Liver (tissue), 9 donors: ENCODE measurements around the gene JCAD. TPM values are rescaled to one million over a fixed set of nuclear protein-coding genes. Genes with fewer than 3 reads are reported as not detected.

Source experiments
- DNase-seq: peaks from one replicate; pipeline ENCODE4 v3.0.0-alpha.2; 2017; ENCODE audit warnings: low spot score
- H3K27ac ChIP-seq, 2 donors: one replicate each; pipeline ENCODE4 v1.7.0; 2013; ENCODE audit warnings: inconsistent platforms in 2 of 2, low read length in 2 of 2, control low read depth in 1 of 2, low read depth in 1 of 2, mild to moderate bottlenecking in 1 of 2
- H3K27me3 ChIP-seq, 4 donors: one replicate each; pipeline versions ENCODE4 v1.6.1 to v1.7.0; 2013; ENCODE audit warnings: low read length in 3 of 4, inconsistent platforms in 1 of 4, mild to moderate bottlenecking in 1 of 4, moderate library complexity in 1 of 4; ENCODE audit not compliant: control insufficient read depth in 4 of 4, insufficient read depth in 4 of 4
- H3K36me3 ChIP-seq, 4 donors: one replicate each; pipeline versions ENCODE4 v1.6.1 to v1.7.0; 2013; ENCODE audit warnings: low read length in 3 of 4, mild to moderate bottlenecking in 3 of 4, low read depth in 1 of 4, moderate library complexity in 1 of 4; ENCODE audit not compliant: control insufficient read depth in 4 of 4, insufficient read depth in 3 of 4
- H3K4me1 ChIP-seq, 4 donors: one replicate each; pipeline versions ENCODE4 v1.6.1 to v1.7.0; 2013; ENCODE audit warnings: low read length in 3 of 4, mild to moderate bottlenecking in 3 of 4, moderate library complexity in 1 of 4; ENCODE audit not compliant: control insufficient read depth in 4 of 4, insufficient read depth in 4 of 4
- H3K4me3 ChIP-seq, 3 donors: one replicate each; pipeline versions ENCODE4 v1.6.1 to v1.7.0; 2013; ENCODE audit warnings: low read length in 3 of 3, control low read depth in 1 of 3, low read depth in 1 of 3, mild to moderate bottlenecking in 1 of 3
- H3K9ac ChIP-seq, 2 donors: one replicate each; pipeline ENCODE4 v1.7.0; 2013; ENCODE audit warnings: low read length in 2 of 2, mild to moderate bottlenecking in 2 of 2, moderate library complexity in 2 of 2, control low read depth in 1 of 2, low read depth in 1 of 2
- H3K9me3 ChIP-seq, 4 donors: one replicate each; pipeline versions ENCODE4 v1.6.1 to v1.7.0; 2013; ENCODE audit warnings: low read length in 3 of 4; ENCODE audit not compliant: control insufficient read depth in 4 of 4
- EGR1 ChIP-seq, 2 donors: IDR thresholded peaks; 2 replicates each; pipeline ENCODE4 v1.6.1; 2016 to 2018; ENCODE audit warnings: antibody characterized with exemption in 2 of 2, low read depth in 2 of 2
- FOXA2 ChIP-seq: IDR thresholded peaks from 2 replicates; pipeline ENCODE4 v1.6.1; 2016; ENCODE audit warnings: antibody characterized with exemption
- HNF4G ChIP-seq: IDR thresholded peaks from 2 replicates; pipeline ENCODE4 v1.6.1; 2016; ENCODE audit warnings: antibody characterized with exemption
- JUND ChIP-seq, 2 donors: IDR thresholded peaks; 2 replicates each; pipeline ENCODE4 v1.6.1; 2016; ENCODE audit warnings: antibody characterized with exemption in 2 of 2
- RAD21 ChIP-seq, 2 donors: IDR thresholded peaks; 2 replicates each; pipeline ENCODE4 v1.6.1; 2016; ENCODE audit warnings: antibody characterized with exemption in 2 of 2, mild to moderate bottlenecking in 2 of 2
- RXRA ChIP-seq, 2 donors: IDR thresholded peaks; 2 replicates each; pipeline ENCODE4 v1.6.1; 2017 to 2018; ENCODE audit warnings: antibody characterized with exemption in 2 of 2, mild to moderate bottlenecking in 1 of 2
- SP1 ChIP-seq: IDR thresholded peaks from 2 replicates; pipeline ENCODE4 v1.6.1; 2018; ENCODE audit warnings: antibody characterized with exemption, mild to moderate bottlenecking
- YY1 ChIP-seq: IDR thresholded peaks from 2 replicates; pipeline ENCODE4 v1.6.1; 2016; ENCODE audit warnings: antibody characterized with exemption, mild to moderate bottlenecking
- ZBTB33 ChIP-seq: IDR thresholded peaks from 2 replicates; pipeline ENCODE4 v1.6.1; 2016; ENCODE audit warnings: antibody characterized with exemption
- WGBS: extraction: QIAGEN DNeasy Blood & Tissue Kit; methylation state at CpG from one replicate; pipeline ENCODE4 v1.1.7; 2013; 5-methylcytosine and 5-hydroxymethylcytosine counted together
- polyA plus RNA-seq, 2 donors: library from polyadenylated mRNA; stranded (reverse) in 1 of 2; unstranded in 1 of 2; fragments of 200-250 nt in 1 of 2; fragments of >200 nt in 1 of 2; fragmentation: Nextera tagmentation in 1 of 2; extraction: Ambion mirVana in 1 of 2; gene quantifications; one replicate each; pipeline versions ENCODE4 v1.2.1 to v1.2.3, GENCODE V29; 2013 to 2015
- total RNA-seq, 2 donors: library from RNA; depleted of rRNA; stranded (reverse); fragments of >200 nt; gene quantifications; one replicate each; pipeline ENCODE4 v1.2.3, GENCODE V29; 2014
- TF ChIP-seq, protein P1 (sequence below): IDR thresholded peaks from 2 replicates; pipeline ENCODE4 v1.6.1; 2016; ENCODE audit warnings: antibody characterized with exemption, mild to moderate bottlenecking
- TF ChIP-seq, protein P2 (sequence below): IDR thresholded peaks from 2 replicates; pipeline ENCODE4 v1.6.1; 2016; ENCODE audit warnings: antibody characterized with exemption
- TF ChIP-seq, protein P3 (sequence below): fragments of 150-350 bp; IDR thresholded peaks from 2 replicates; pipeline ENCODE4 v1.5.1; 2017; ENCODE audit warnings: improper control_type of control experiment, low read depth, low read length; ENCODE audit not compliant: missing input control
- TF ChIP-seq, protein P4 (sequence below): IDR thresholded peaks from 2 replicates; pipeline ENCODE4 v1.6.1; 2016; ENCODE audit warnings: antibody characterized with exemption
- donor health status: healthy.
- donor health status: healthy.
- donor health status: healthy.
- donor health status: healthy.
- donor health status: healthy.

Gene JCAD
- total and polyA plus RNA-seq, 4 donors: 0.77 to 3.2 (median 1.1) TPM

GRCh38 chr10:30028738-30029030 is 30.7 kb downstream of the JCAD start:
- WGBS: 93% methylated on average over 12 of the region's 12 CpGs
- peaks cover 0 to 11% (median 5%) of the 10 kb centered on the region in 4 donors for H3K4me1 ChIP-seq
- DNase-seq: no peak
- no peaks in the 10 kb centered on the region for H3K36me3 ChIP-seq
- no peak overlapping the region for H3K4me3 ChIP-seq
- H3K27me3 ChIP-seq: no peaks in the 10 kb centered on the region
- H3K9ac ChIP-seq: no peak overlapping the region
- TF ChIP-seq RAD21 (IDR thresholded peaks at IDR 0.05) (no peak), RXRA (IDR thresholded peaks at IDR 0.05) (no peak), ZBTB33 (no peak), EGR1 (IDR thresholded peaks at IDR 0.05; ENCODE audit: low read depth in 2 of 2) (no peak), FOXA2 (no peak), JUND (IDR thresholded peaks at IDR 0.05) (no peak), HNF4G (no peak)
- TF ChIP-seq, protein P1, sequence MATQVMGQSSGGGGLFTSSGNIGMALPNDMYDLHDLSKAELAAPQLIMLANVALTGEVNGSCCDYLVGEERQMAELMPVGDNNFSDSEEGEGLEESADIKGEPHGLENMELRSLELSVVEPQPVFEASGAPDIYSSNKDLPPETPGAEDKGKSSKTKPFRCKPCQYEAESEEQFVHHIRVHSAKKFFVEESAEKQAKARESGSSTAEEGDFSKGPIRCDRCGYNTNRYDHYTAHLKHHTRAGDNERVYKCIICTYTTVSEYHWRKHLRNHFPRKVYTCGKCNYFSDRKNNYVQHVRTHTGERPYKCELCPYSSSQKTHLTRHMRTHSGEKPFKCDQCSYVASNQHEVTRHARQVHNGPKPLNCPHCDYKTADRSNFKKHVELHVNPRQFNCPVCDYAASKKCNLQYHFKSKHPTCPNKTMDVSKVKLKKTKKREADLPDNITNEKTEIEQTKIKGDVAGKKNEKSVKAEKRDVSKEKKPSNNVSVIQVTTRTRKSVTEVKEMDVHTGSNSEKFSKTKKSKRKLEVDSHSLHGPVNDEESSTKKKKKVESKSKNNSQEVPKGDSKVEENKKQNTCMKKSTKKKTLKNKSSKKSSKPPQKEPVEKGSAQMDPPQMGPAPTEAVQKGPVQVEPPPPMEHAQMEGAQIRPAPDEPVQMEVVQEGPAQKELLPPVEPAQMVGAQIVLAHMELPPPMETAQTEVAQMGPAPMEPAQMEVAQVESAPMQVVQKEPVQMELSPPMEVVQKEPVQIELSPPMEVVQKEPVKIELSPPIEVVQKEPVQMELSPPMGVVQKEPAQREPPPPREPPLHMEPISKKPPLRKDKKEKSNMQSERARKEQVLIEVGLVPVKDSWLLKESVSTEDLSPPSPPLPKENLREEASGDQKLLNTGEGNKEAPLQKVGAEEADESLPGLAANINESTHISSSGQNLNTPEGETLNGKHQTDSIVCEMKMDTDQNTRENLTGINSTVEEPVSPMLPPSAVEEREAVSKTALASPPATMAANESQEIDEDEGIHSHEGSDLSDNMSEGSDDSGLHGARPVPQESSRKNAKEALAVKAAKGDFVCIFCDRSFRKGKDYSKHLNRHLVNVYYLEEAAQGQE: no peak
- TF ChIP-seq, protein P2, sequence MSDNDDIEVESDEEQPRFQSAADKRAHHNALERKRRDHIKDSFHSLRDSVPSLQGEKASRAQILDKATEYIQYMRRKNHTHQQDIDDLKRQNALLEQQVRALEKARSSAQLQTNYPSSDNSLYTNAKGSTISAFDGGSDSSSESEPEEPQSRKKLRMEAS: no peak
- TF ChIP-seq, protein P3, sequence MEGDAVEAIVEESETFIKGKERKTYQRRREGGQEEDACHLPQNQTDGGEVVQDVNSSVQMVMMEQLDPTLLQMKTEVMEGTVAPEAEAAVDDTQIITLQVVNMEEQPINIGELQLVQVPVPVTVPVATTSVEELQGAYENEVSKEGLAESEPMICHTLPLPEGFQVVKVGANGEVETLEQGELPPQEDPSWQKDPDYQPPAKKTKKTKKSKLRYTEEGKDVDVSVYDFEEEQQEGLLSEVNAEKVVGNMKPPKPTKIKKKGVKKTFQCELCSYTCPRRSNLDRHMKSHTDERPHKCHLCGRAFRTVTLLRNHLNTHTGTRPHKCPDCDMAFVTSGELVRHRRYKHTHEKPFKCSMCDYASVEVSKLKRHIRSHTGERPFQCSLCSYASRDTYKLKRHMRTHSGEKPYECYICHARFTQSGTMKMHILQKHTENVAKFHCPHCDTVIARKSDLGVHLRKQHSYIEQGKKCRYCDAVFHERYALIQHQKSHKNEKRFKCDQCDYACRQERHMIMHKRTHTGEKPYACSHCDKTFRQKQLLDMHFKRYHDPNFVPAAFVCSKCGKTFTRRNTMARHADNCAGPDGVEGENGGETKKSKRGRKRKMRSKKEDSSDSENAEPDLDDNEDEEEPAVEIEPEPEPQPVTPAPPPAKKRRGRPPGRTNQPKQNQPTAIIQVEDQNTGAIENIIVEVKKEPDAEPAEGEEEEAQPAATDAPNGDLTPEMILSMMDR: no peak
- H3K27ac ChIP-seq: no peak overlapping the region
- H3K9me3 ChIP-seq: no peaks in the 10 kb centered on the region

GRCh38 chr10:30028006-30028737 is 31.2 kb downstream of the JCAD start:
- H3K9ac ChIP-seq: no peak overlapping the region

More at GRCh38 chr10:30028006-30028737, 31.2 kb downstream of the JCAD start:
- WGBS: 74% methylated on average over 18 of the region's 18 CpGs
- Histone ChIP-seq H3K4me1 (peaks cover 0 to 11% (median 5%) of the 10 kb centered on the region in 4 donors), H3K9me3 (no peaks in the 10 kb centered on the region), H3K27me3 (no peaks in the 10 kb centered on the region), H3K27ac (peak overlapping the region in 1 of 2 donors; percentile 46), H3K36me3 (no peaks in the 10 kb centered on the region), H3K4me3 (no peak overlapping the region)
- TF ChIP-seq JUND (IDR thresholded peaks at IDR 0.05) (no peak), YY1 (no peak), RAD21 (IDR thresholded peaks at IDR 0.05) (no peak), SP1 (no peak)
- TF ChIP-seq, protein P2: no peak
- TF ChIP-seq, protein P4, sequence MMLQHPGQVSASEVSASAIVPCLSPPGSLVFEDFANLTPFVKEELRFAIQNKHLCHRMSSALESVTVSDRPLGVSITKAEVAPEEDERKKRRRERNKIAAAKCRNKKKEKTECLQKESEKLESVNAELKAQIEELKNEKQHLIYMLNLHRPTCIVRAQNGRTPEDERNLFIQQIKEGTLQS: no peak
- no peak for DNase-seq
